NCI-H460 (cell line): ENCODE data around the gene GRK3. TPM values are rescaled to one million over a fixed set of nuclear protein-coding genes. Genes with fewer than 3 reads are reported as not detected.
"Not testable (repeated sequence)": the region's sequence is repeated elsewhere in the genome, so short reads cannot be mapped to it uniquely, and the experiment has no call there.

ENCODE experiments used
- DNase-seq: peaks from one replicate; pipeline ENCODE4 v3.0.0-alpha.2; 2016; ENCODE audit warnings: low read depth; ENCODE audit errors: extremely low read depth
- polyA plus RNA-seq: library from polyadenylated mRNA; depleted of rRNA; stranded (reverse); fragments of >200 nt; gene quantifications from 2 replicates; pipeline ENCODE4 v1.2.3, GENCODE V29; 2014; cell fraction: nucleus; rRNA removed
- total RNA-seq: library from RNA; depleted of rRNA; stranded (reverse); fragments of >200 nt; shearing (Covaris generic); gene quantifications from 2 replicates; pipeline ENCODE4 v1.2.3, GENCODE V29; 2014; rRNA removed

GRK3 gene
- 2.8 and 3.7 TPM in 2 replicates for total RNA-seq
- 1.2 and 1.6 TPM in 2 replicates for polyA plus RNA-seq

DNA sequence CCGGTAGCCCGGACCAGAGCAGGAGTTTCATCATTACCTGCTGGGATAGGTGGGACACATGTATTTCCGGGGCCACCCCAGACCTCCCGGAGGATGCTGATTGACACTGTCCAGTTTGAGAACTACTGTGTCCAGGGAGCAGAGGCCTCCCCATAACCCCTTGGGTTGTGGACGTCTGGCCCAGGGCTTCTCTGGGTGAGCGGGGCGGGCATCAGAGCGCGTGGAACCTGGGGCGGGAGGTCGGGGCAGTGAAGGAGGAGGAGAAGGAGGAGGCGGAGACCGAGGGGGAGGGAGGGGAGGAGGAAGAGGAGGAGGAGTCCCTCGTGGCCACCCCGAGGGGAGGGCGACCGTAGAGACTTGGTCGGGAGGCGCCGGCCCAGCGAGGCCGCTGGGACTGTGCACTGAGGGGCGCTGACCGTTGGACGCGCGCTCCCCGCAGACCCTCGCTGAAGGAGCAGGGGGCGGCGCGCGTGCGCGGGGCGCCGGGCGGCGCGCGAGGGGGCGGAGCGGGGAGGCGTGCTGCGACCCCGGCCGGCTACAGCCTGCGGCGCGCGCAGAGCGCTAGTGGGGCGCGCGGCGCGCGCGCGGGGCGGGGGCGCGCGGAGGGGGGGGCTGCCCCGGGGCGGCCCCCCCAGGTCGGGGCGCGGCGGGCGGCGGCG, at the start of gene GRK3:
GRK3 (plus strand) TSS at position 356 of the 659 bp plus-strand sequence. CDS start 366 bp downstream, outside the sequence.
- peak; percentile 30 for DNase-seq

GRCh38 chr22:25518000-25518663, 46.3 kb upstream of the GRK3 start:
- no peak for DNase-seq

DNA sequence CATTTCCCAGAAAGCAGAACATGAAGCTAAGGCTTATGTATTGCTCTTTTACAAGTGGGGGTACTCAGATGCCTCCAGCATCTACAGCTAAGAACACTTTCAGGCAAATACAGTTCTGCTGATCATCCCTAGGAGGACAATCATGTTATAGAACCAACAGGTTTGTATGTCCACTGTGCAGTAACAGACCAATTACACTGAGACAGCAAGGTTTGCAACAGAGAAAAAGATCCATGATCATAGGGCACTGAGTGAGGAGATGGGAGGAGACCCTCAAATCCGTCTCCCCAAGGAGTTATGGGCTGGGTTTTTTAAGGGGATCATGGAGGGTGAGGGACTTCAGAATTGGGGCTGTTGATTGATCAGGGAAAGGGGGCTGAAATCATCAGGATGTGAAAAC, 39.1 kb upstream of the GRK3 start:
- no peak for DNase-seq

DNA sequence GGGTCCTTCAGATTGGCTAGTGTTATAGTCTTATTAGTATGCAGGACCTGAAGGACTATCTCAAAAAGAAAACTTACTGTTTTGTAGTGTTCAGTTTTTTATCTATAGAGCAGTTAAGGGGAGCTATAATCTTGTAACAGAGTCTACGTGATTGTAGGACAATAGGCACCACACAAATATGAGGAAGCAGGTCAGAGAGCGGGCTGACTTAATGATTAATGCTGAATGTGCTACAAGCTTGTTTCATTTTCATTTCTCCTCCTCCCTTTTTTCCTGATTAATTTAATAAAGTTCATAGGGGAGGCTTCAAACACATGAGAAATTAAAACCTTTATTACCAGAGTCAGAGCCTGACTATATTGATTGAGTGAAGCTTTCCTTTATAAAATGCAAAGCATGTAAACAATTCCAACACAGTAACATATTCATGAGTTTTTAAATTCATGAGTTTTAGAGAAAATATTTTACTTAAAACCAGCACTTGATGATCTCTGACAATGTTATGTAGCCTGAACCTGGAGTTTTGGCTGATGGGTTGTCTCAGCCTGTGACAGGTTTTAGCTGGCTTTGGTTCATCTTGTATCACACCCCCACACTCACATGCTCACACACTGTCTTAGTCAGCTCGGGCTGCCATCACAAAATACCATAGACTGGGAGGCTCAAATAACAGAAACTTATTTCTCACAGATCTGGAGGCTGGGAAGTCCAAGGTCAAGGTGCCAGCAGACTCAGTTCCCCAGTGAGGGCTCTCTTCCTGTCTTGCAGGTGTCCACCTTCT, 38.5 kb upstream of the GRK3 start:
- DNase-seq: not testable (repeated sequence)

DNA sequence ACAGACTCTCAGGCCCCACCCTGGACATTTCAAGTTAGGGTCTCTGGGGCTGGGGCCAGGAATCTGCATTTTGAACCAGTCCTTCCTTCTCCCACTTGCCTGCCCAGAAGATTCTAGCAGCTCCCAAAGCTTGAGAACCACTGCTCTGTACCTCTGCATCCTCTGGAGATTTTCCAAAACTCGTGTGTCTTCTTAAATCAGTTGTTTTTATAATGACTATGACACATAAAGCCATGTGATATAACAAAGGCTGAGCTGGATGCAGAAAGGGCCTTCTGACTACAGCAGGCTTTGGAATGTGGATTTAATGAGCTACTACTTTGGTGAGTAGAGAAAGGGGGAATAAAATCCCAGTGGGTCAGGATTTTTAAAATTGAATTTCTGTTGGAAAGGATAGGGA, 37.5 kb upstream of the GRK3 start:
- not testable (repeated sequence) for DNase-seq

DNA sequence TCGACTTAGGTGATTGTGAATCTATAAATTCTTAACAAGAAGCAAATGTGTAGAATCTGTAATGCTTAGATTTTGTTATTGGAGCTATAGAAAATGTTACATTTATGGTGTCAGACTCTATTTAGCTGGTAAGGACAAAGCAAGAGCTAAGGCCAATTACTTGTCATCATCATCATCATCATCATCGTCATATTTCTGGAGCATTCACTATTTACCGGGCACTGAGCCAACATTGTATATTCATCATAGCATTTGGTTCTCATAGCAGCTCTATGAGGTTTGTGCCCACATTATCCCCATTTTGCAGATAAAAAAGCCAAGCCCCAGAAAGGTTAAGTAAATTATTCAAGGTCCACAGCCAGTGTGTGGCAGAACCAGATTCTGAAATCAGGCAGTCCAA, 36.4 kb upstream of the GRK3 start:
- DNase-seq: not testable (repeated sequence)

GRCh38 chr22:25529059-25529458, 35.4 kb upstream of the GRK3 start:
- DNase-seq: not testable (repeated sequence)

GRCh38 chr22:25529541-25530137, 34.8 kb upstream of the GRK3 start:
- not testable (repeated sequence) for DNase-seq

GRCh38 chr22:25531677-25532076, 32.8 kb upstream of the GRK3 start:
- not testable (repeated sequence) for DNase-seq

DNA sequence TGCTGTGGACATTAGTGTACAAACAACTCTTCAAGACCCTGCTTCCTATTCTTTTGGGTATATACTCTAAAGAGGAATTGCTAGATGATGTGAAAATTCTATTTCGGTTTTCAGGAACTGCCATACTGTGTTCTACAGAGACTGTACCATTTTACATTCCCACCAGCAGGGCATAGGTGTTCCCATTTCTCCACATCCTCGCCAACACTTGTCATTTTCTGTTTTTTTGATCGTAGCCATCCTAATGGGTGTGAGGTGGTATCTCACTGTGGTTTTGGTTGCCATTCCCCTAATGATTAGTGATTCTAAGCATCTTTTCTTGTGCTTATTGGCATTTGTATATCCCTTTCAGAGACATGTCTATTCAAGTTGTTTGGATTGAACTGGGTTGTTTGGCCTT, 29.8 kb upstream of the GRK3 start:
- no peak for DNase-seq

DNA sequence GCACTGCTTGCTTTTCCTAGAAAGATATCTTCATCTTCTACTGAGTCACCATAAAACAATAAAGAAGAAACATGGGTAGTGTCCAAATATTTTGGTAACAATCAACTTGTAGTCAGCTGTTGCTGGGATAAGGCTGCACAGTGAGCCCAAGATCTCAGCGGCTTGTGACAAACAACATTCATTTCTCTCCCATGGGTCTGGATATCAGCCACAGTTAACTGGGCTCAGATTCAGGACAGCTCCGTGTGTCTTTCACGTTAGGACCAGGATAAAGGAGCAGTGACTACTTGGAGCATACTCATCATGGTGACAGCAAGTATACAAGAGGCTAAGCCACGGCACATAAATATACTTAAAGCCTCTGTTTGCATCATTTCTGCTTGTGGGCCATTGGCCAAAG, 27.9 kb upstream of the GRK3 start:
- no peak for DNase-seq

GRCh38 chr22:25540166-25540907, 24.1 kb upstream of the GRK3 start:
- no peak for DNase-seq

DNA sequence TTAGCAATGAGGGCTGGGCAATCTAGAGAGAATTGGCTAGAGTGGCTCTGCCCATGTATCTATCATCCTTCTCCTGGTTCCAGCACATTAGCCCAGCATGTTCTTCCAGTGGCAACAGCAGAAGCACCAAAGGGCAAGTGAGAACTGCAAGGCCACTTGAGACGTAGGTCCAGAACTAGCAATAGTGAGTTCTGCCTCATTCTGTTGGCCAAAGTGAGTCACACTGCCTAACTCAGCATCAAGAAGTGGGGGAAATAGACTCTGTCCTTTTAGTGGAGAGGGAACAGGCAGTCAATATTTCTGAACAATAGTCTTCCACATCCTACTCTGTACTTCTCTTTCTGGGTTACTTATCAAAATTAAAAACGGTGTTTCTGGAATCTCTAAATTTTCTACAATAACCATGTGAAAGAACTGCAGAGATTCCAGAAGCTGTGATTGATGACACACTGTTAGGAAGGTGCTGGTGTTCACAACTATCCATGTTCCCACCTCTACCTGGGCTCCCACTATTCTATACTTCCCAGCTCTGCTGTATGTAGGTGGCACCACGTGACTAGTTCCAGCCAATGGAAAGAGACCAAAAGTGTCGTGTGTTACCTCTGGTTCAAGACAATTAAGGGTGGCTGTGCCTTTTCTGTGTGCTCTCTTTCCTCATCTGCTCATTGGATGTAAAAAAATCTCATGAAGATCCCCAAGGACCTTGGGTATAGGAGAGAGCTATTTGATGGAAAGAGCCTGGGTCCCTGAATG, 23.4 kb upstream of the GRK3 start:
- no peak for DNase-seq

- no peak for DNase-seq
These were observed 22.3 kb upstream of the GRK3 start for GRCh38 chr22:25542191-25542590.

DNA sequence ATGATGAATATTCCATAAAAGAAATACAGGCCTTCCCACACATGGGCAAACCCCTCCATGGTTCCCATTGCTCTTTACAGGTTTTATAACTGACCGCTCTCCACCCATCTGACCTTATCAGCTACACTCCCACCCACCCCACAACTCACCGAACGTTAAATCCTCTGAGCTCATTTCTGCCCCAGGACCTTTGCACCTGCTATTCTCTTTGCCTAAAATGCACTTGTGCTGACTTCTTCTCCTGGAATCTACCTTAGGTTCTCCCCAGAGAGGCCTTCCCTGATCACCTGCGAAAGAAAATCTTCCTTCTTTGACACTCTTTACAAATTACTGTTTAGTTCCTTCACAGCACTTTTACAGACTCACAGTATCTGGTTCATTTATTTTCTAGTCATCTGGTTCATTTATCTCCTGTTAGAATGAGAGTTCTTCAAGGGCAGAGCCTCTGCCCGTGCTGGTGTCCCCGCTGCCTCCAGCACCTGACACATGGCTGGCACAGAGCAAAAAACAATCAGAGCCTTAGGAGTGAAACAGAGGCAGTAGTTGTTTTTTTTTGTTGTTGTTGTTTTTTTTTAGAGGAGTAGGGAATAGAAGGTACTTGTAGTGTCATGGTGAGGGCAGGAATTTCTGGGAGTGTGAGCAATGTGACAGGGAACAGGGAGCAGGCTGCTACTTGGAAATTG, 21.6 kb upstream of the GRK3 start:
- no peak for DNase-seq

- no peak for DNase-seq
These were observed 19.3 kb upstream of the GRK3 start for GRCh38 chr22:25545146-25545545.

GRCh38 chr22:25545672-25546071, 18.8 kb upstream of the GRK3 start:
- no peak for DNase-seq

GRCh38 chr22:25546242-25546641, 18.2 kb upstream of the GRK3 start:
- no peak for DNase-seq

GRCh38 chr22:25546751-25547150, 17.7 kb upstream of the GRK3 start:
- DNase-seq: no peak
